ENCODE results near the gene NRXN2.

DNA sequence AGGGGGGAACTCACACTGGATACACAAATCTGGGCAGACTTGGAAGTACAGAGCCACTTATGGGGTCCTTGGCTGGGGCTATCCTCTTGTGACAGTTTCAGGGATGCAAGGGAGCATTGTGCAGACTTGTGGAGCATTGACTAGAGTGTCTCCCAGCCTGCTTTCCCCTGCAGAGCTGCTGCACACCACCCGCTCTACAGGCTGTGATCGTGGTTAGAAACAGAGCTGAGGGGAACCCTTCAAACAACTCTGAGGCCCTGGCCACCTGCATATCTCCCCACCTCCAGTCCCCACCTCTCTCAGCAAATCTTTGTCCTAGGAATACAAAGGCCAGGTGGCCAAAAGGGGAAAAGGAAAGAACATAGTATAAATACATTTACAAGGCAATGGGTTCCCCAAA, 64.7 kb downstream of the NRXN2 start:
- TF ChIP-seq, protein P1, sequence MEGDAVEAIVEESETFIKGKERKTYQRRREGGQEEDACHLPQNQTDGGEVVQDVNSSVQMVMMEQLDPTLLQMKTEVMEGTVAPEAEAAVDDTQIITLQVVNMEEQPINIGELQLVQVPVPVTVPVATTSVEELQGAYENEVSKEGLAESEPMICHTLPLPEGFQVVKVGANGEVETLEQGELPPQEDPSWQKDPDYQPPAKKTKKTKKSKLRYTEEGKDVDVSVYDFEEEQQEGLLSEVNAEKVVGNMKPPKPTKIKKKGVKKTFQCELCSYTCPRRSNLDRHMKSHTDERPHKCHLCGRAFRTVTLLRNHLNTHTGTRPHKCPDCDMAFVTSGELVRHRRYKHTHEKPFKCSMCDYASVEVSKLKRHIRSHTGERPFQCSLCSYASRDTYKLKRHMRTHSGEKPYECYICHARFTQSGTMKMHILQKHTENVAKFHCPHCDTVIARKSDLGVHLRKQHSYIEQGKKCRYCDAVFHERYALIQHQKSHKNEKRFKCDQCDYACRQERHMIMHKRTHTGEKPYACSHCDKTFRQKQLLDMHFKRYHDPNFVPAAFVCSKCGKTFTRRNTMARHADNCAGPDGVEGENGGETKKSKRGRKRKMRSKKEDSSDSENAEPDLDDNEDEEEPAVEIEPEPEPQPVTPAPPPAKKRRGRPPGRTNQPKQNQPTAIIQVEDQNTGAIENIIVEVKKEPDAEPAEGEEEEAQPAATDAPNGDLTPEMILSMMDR (conservative IDR thresholded peaks at IDR 0.05): no peak
- no peak for TF ChIP-seq ZFX (IDR thresholded peaks at IDR 0.05)

All from C4-2B (cell line).